Esophagus squamous epithelium (tissue), 4 donors: ENCODE results near the gene STAC3.

ENCODE experiments used
- CTCF ChIP-seq, 6 experiments: fragments of 450-650 bp in 4 of 6; fragments of 200-600 bp in 2 of 6; sonication (generic) in 2 of 6; IDR thresholded peaks; one replicate each; pipeline ENCODE4 v1.5.1; 2016 to 2019; ENCODE audit warnings: antibody characterized with exemption in 6 of 6, mild to moderate bottlenecking in 4 of 6, moderate library complexity in 4 of 6
- POLR2A ChIP-seq, 4 donors: fragments of 450-650 bp; IDR thresholded peaks; one replicate each; pipeline ENCODE4 v1.6.1; 2017; ENCODE audit warnings: antibody characterized with exemption in 4 of 4, mild to moderate bottlenecking in 4 of 4, moderate library complexity in 3 of 4

GRCh38 chr12:57221169-57221917, 29.6 kb downstream of the STAC3 start:
- TF ChIP-seq CTCF (IDR thresholded peaks at IDR 0.05): no peak
- TF ChIP-seq POLR2A (IDR thresholded peaks at IDR 0.05): no peak
